ENCODE results near the gene GRPEL1.

GRPEL1 gene

GRCh38 chr4:7042503-7043283 lies 25.2 kb downstream of the GRPEL1 start:
- Histone ChIP-seq H4K20me1 (ENCODE audit: insufficient read depth, low read length) (peaks cover 34% of the 10 kb centered on the region), H3K9ac (ENCODE audit: low read length) (peak overlapping the region; percentile 51), H3K27ac (ENCODE audit: low read length) (no peak overlapping the region), H2AFZ (ENCODE audit: low read depth, low read length) (peak overlapping the region; percentile 88), H3K79me2 (ENCODE audit: low read length) (peaks cover 43% of the 10 kb centered on the region), H3K27me3 (ENCODE audit: low read depth, low read length) (no peaks in the 10 kb centered on the region), H3K9me3 (ENCODE audit: insufficient read depth, low read length) (no peaks in the 10 kb centered on the region), H3K36me3 (replicated peaks; ENCODE audit: low read depth, low read length) (peaks cover 7% of the 10 kb centered on the region), H3K4me2 (ENCODE audit: low read length) (peak overlapping the region; percentile 91), H3K4me3 (ENCODE audit: low read length) (peak overlapping the region; percentile 91), H3K4me1 (ENCODE audit: low read length) (peaks cover 22% of the 10 kb centered on the region)
- no peak for TF ChIP-seq CTCF (IDR thresholded peaks at IDR 0.05; ENCODE audit: low read depth, low read length)
- no peak for TF ChIP-seq EZH2phosphoT487 (IDR thresholded peaks at IDR 0.05; ENCODE audit: low read depth)

DNA sequence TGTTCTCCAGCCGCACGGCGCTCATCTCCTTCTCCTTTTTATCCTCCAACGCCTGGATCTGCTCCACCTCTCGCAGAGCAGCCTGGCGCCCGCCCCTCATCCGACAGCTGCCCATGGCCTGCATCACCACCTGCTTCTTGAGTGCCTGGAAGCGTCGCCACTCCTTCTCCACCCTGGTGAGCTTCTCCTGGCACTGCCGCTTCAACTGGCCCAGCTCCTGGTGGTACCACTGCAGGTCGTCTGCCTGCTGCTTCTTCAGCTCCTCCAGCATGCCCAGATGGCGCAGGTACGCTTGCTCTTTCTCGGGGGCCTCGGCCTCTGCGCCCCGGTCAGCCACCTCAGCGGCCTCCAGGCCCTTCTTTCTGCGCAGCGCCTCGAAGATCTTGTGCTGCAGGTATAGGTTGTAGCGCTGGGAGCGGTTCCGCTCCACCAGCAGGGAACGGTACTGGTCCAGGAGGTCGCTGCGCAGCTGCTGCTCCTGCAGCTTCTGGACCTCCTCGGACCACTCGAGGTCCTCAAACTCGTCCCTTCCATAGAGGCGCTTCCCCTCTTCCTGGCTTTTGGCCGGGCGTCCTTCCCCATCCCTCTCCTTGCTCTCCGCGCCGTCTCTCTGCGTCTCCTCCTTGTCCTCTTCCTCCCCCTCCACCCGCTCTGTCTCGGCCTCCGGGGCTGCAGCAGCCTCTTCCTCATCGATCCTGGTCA lies 25.9 kb downstream of the GRPEL1 start:
- Histone ChIP-seq H3K4me2 (ENCODE audit: low read length) (peak overlapping the region; percentile 91), H4K20me1 (ENCODE audit: insufficient read depth, low read length) (peaks cover 29% of the 10 kb centered on the region), H3K79me2 (ENCODE audit: low read length) (peaks cover 36% of the 10 kb centered on the region), H3K27ac (ENCODE audit: low read length) (no peak overlapping the region), H2AFZ (ENCODE audit: low read depth, low read length) (peak overlapping the region; percentile 88), H3K27me3 (ENCODE audit: low read depth, low read length) (no peaks in the 10 kb centered on the region), H3K9ac (ENCODE audit: low read length) (peak overlapping the region; percentile 51), H3K4me3 (ENCODE audit: low read length) (peak overlapping the region; percentile 91), H3K9me3 (ENCODE audit: insufficient read depth, low read length) (no peaks in the 10 kb centered on the region), H3K36me3 (replicated peaks; ENCODE audit: low read depth, low read length) (peaks cover 7% of the 10 kb centered on the region), H3K4me1 (ENCODE audit: low read length) (peaks cover 22% of the 10 kb centered on the region)
- TF ChIP-seq CTCF (IDR thresholded peaks at IDR 0.05; ENCODE audit: low read depth, low read length): no peak
- TF ChIP-seq EZH2phosphoT487 (IDR thresholded peaks at IDR 0.05; ENCODE audit: low read depth): no peak

- H3K4me2 ChIP-seq (ENCODE audit: low read length): no peak overlapping the region
- no peak overlapping the region for H3K27ac ChIP-seq (ENCODE audit: low read length)
- no peak overlapping the region for H3K9ac ChIP-seq (ENCODE audit: low read length)
- no peak overlapping the region for H2AFZ ChIP-seq (ENCODE audit: low read depth, low read length)
- no peaks in the 10 kb centered on the region for H3K27me3 ChIP-seq (ENCODE audit: low read depth, low read length)
- H3K36me3 ChIP-seq (replicated peaks; ENCODE audit: low read depth, low read length): peaks cover 7% of the 10 kb centered on the region
- no peak for TF ChIP-seq EZH2phosphoT487 (IDR thresholded peaks at IDR 0.05; ENCODE audit: low read depth)
- TF ChIP-seq CTCF (IDR thresholded peaks at IDR 0.05; ENCODE audit: low read depth, low read length): no peak
- peaks cover 22% of the 10 kb centered on the region for H3K4me1 ChIP-seq (ENCODE audit: low read length)
- peaks cover 22% of the 10 kb centered on the region for H4K20me1 ChIP-seq (ENCODE audit: insufficient read depth, low read length)
- H3K79me2 ChIP-seq (ENCODE audit: low read length): peaks cover 29% of the 10 kb centered on the region
- no peaks in the 10 kb centered on the region for H3K9me3 ChIP-seq (ENCODE audit: insufficient read depth, low read length)
- no peak overlapping the region for H3K4me3 ChIP-seq (ENCODE audit: low read length)
Measured at GRCh38 chr4:7041246-7041645, 26.6 kb downstream of the GRPEL1 start.

DNA sequence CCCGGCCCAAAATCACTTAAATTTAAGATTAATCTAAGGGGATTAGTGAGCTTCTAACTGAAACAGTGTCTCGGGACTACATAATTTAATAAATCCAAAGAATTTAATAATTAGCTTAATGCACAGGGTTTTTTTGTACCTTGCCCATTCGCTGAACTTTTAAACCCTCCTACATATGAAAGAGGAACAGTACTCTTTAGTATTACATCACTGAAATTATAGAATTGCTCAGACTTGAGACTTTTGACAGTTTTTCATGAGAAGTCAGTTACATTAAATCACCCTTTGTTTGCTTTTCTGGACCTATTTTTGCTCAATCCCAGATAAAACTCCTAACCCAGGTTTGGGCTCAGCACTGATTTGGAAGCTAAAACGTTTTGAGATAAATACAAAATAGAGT lies 27.1 kb downstream of the GRPEL1 start:
- H3K4me2 ChIP-seq (ENCODE audit: low read length): no peak overlapping the region
- H3K9ac ChIP-seq (ENCODE audit: low read length): no peak overlapping the region
- no peak overlapping the region for H2AFZ ChIP-seq (ENCODE audit: low read depth, low read length)
- TF ChIP-seq CTCF (IDR thresholded peaks at IDR 0.05; ENCODE audit: low read depth, low read length) (no peak), EZH2phosphoT487 (IDR thresholded peaks at IDR 0.05; ENCODE audit: low read depth) (no peak)
- H3K27me3 ChIP-seq (ENCODE audit: low read depth, low read length): no peaks in the 10 kb centered on the region
- peaks cover 17% of the 10 kb centered on the region for H4K20me1 ChIP-seq (ENCODE audit: insufficient read depth, low read length)
- peaks cover 19% of the 10 kb centered on the region for H3K4me1 ChIP-seq (ENCODE audit: low read length)
- no peak overlapping the region for H3K27ac ChIP-seq (ENCODE audit: low read length)
- peaks cover 24% of the 10 kb centered on the region for H3K79me2 ChIP-seq (ENCODE audit: low read length)
- H3K4me3 ChIP-seq (ENCODE audit: low read length): no peak overlapping the region
- no peaks in the 10 kb centered on the region for H3K9me3 ChIP-seq (ENCODE audit: insufficient read depth, low read length)
- peaks cover 7% of the 10 kb centered on the region for H3K36me3 ChIP-seq (replicated peaks; ENCODE audit: low read depth, low read length)
